Parathyroid adenoma (tissue), 2 donors: ENCODE results near the gene ELOVL5.

ENCODE experiments used
- H2AFZ ChIP-seq: fragments of 300-600 bp; sonication (generic); one replicate; pipeline ENCODE4 v1.7.0; 2017; ENCODE audit warnings: antibody characterized with exemption, mild to moderate bottlenecking
- H3K27ac ChIP-seq: fragments of 300-600 bp; sonication (generic); one replicate; pipeline ENCODE4 v1.7.0; 2017
- H3K27me3 ChIP-seq: fragments of 300-600 bp; sonication (generic); one replicate; pipeline ENCODE4 v1.7.0; 2017; ENCODE audit warnings: low read length; ENCODE audit not compliant: control insufficient read depth, insufficient read depth
- H3K36me3 ChIP-seq: fragments of 300-600 bp; sonication (generic); one replicate; pipeline ENCODE4 v1.7.0; 2017; ENCODE audit warnings: low read length; ENCODE audit not compliant: control insufficient read depth, insufficient read depth
- H3K4me1 ChIP-seq: fragments of 300-600 bp; sonication (generic); one replicate; pipeline ENCODE4 v1.7.0; 2017; ENCODE audit warnings: control low read depth
- H3K4me2 ChIP-seq: fragments of 300-600 bp; sonication (generic); one replicate; pipeline ENCODE4 v1.7.0; 2017; ENCODE audit warnings: low read length
- H3K4me3 ChIP-seq: fragments of 300-600 bp; sonication (generic); one replicate; pipeline ENCODE4 v1.7.0; 2017; ENCODE audit warnings: low read depth, low read length
- H3K79me2 ChIP-seq: fragments of 300-600 bp; sonication (generic); one replicate; pipeline ENCODE4 v1.7.0; 2017; ENCODE audit warnings: control low read depth
- H3K9ac ChIP-seq: fragments of 300-600 bp; sonication (generic); one replicate; pipeline ENCODE4 v1.7.0; 2017; ENCODE audit warnings: mild to moderate bottlenecking
- H3K9me3 ChIP-seq: fragments of 300-600 bp; sonication (generic); one replicate; pipeline ENCODE4 v1.7.0; 2017; ENCODE audit warnings: low read length; ENCODE audit not compliant: control insufficient read depth
- CTCF ChIP-seq: fragments of 300-600 bp; sonication (generic); IDR thresholded peaks from one replicate; pipeline ENCODE4 v1.7.0; 2017; ENCODE audit warnings: antibody characterized with exemption, mild to moderate bottlenecking
- donor health status: primary hyperparathyroidism.

ELOVL5 gene

DNA sequence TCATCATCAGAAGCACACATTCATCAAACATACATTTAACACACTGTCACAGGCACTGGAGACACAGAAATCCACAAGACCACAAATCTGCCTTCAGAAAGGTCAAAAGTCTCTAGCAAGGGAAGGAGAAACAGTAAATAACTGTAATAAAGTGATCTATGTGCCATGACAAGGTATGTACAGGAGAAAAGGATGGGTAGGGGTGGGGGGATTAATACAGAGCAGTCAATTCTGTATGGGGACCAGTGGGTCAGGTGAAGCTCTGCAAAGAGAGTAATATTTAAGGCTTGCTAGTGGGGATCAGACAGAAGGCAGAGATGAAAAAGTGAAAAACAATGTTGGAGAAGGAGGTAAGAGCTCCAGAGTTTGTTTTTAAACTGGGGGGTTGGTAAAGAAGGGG, 32.6 kb downstream of the ELOVL5 start:
- H3K4me1 ChIP-seq: peaks cover 7% of the 10 kb centered on the region
- no peak for TF ChIP-seq CTCF
- no peak overlapping the region for H2AFZ ChIP-seq
- H3K79me2 ChIP-seq: peaks cover 5% of the 10 kb centered on the region
- H3K36me3 ChIP-seq: no peaks in the 10 kb centered on the region
- H3K9me3 ChIP-seq: no peaks in the 10 kb centered on the region
- H3K4me2 ChIP-seq: no peak overlapping the region
- H3K27ac ChIP-seq: no peak overlapping the region
- no peak overlapping the region for H3K4me3 ChIP-seq
- H3K27me3 ChIP-seq: no peaks in the 10 kb centered on the region
- H3K9ac ChIP-seq: no peak overlapping the region

DNA sequence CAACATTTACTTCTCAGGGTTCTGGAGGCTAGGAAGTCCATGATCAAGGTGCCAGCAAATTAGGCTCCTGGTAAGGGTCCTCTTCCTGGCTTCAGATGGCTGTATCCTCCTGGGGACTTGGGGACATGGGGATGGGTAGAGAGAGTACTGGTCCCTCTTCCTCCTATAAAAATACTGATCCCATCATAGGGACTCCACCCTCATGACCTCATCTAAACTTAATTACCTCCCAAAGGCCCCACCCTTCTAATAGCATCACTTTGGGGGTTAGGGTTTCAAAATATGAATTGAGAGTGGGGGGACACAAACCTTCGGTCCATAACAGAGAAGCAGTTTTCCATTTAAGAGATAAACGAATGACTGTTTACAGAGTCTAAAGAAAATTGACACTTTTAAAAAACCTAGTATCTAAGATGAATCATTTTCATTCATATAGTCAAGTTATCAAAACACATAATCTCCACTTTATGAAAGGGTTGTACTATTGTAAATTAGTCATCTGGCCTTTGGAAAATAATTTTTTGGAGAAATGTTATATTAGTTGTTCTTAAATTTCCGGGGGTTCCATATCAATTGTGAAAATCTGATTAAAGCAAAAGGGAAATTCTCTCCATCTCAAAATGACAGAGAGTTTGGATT, 33.5 kb downstream of the ELOVL5 start:
- no peak overlapping the region for H3K9ac ChIP-seq
- H3K9me3 ChIP-seq: no peaks in the 10 kb centered on the region
- H3K4me2 ChIP-seq: no peak overlapping the region
- TF ChIP-seq CTCF: no peak
- H3K27me3 ChIP-seq: no peaks in the 10 kb centered on the region
- H2AFZ ChIP-seq: no peak overlapping the region
- peaks cover 7% of the 10 kb centered on the region for H3K4me1 ChIP-seq
- H3K36me3 ChIP-seq: no peaks in the 10 kb centered on the region
- H3K4me3 ChIP-seq: no peak overlapping the region
- H3K79me2 ChIP-seq: peaks cover 11% of the 10 kb centered on the region
- H3K27ac ChIP-seq: no peak overlapping the region

DNA sequence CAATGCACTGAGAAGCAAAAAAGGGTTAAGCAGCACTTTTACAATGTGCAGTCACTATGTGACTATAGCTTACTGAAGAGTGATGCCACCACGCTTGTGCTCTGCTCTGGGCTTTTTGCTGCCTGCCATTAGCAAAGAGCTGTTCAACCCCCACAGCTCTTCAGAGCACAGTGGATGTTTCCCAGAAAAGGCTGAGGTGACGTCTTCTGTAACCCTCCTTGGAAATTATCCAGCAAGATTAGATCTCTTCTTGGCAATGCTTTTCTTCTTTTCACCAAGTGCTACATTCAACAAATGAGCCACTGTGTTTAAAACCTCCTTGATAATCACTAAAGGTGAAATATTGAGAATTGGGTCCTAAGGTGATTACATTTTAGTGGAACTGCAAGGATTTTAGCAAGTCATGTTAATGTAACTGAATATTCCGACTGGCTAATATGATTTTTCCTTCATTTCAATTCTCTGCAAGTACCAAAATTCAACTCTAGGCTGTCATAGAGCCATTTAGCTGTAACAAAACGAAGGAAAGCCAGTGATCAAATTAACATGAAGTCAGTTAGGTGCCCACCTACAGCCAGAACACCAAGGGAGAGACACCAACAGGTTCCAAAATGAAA, 34.9 kb downstream of the ELOVL5 start:
- Histone ChIP-seq H3K79me2 (peaks cover 11% of the 10 kb centered on the region), H3K27ac (no peak overlapping the region), H3K4me1 (peaks cover 7% of the 10 kb centered on the region), H3K9me3 (no peaks in the 10 kb centered on the region), H3K4me3 (no peak overlapping the region), H3K36me3 (no peaks in the 10 kb centered on the region), H3K9ac (no peak overlapping the region), H3K27me3 (no peaks in the 10 kb centered on the region), H2AFZ (no peak overlapping the region), H3K4me2 (no peak overlapping the region)
- no peak for TF ChIP-seq CTCF

DNA sequence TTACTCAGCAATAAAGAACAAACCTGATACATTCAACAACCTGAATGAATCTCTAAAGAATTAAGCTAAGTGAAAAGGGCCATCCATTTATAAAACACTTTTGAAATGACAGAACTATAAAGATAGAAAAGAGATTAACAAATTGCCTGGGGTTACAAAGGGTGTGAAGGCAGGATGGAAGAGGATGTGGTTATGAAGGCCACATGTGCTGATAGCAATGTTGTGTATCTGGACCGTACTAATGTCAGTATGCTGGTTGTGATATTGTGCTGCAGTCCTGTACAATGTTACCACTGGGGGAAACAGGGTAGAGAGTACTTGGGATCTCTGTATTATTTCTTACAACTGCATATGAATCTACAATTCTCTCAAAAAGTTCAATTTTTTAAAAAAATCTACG, 36.4 kb downstream of the ELOVL5 start:
- peaks cover 10% of the 10 kb centered on the region for H3K79me2 ChIP-seq
- no peak overlapping the region for H3K4me2 ChIP-seq
- H3K4me3 ChIP-seq: no peak overlapping the region
- no peak overlapping the region for H3K27ac ChIP-seq
- TF ChIP-seq CTCF: no peak
- no peak overlapping the region for H2AFZ ChIP-seq
- peaks cover 9% of the 10 kb centered on the region for H3K4me1 ChIP-seq
- H3K9ac ChIP-seq: no peak overlapping the region
- no peaks in the 10 kb centered on the region for H3K27me3 ChIP-seq
- H3K36me3 ChIP-seq: no peaks in the 10 kb centered on the region
- H3K9me3 ChIP-seq: no peaks in the 10 kb centered on the region

DNA sequence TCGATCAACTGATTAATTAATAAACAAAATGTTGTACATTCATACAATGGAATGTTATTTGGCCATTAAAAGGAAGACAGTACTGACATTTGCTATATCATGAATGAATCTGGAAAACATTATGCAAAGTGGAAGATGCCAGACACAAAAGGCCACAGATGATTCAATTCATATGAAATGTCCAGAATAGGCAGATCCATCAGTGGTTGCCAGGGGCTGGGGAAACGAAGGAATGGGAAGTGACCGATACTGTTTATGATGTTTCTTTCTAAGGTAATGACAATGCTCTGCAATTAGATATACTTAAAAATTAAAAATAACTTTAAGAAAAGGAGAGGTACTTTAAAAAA, 37.2 kb downstream of the ELOVL5 start:
- TF ChIP-seq CTCF: no peak

More for the DNA sequence above, 37.2 kb downstream of the ELOVL5 start:
- H3K9ac ChIP-seq: no peak overlapping the region
- H2AFZ ChIP-seq: no peak overlapping the region
- no peak overlapping the region for H3K4me3 ChIP-seq
- peaks cover 9% of the 10 kb centered on the region for H3K4me1 ChIP-seq
- H3K27ac ChIP-seq: no peak overlapping the region
- H3K4me2 ChIP-seq: no peak overlapping the region
- H3K79me2 ChIP-seq: peaks cover 12% of the 10 kb centered on the region
- no peaks in the 10 kb centered on the region for H3K36me3 ChIP-seq
- no peaks in the 10 kb centered on the region for H3K9me3 ChIP-seq
- H3K27me3 ChIP-seq: no peaks in the 10 kb centered on the region
